Left ventricle myocardium inferior (tissue), 1 donor: ENCODE data around the gene EPX. TPM values are rescaled to one million over a fixed set of nuclear protein-coding genes. Genes with fewer than 3 reads are reported as not detected.

Experiments used
- DNase-seq: peaks from one replicate; pipeline ENCODE4 v3.0.0-alpha.2; 2020
- H3K27ac ChIP-seq: fragments of 200-600 bp; replicated peaks from 2 replicates; pipeline ENCODE4 v1.8.0; 2021
- H3K27me3 ChIP-seq: fragments of 200-600 bp; 2 replicates; pipeline ENCODE4 v1.8.0; 2021; ENCODE audit warnings: low read depth
- H3K36me3 ChIP-seq: fragments of 200-600 bp; 2 replicates; pipeline ENCODE4 v1.8.0; 2021
- H3K4me1 ChIP-seq: fragments of 200-600 bp; 2 replicates; pipeline ENCODE4 v1.8.0; 2021
- H3K4me3 ChIP-seq: fragments of 200-600 bp; 2 replicates; pipeline ENCODE4 v1.8.0; 2021; ENCODE audit warnings: mild to moderate bottlenecking, moderate library complexity
- H3K9me3 ChIP-seq: fragments of 200-600 bp; replicated peaks from 2 replicates; pipeline ENCODE4 v1.8.0; 2021
- intact Hi-C: fragments of 100-400 bp; cut with micrococcal nuclease; formaldehyde crosslinking; loops from one replicate; pipeline ENCODE4 v1.11.0; 2022
- total RNA-seq: library from RNA; stranded (reverse); fragmentation: NEBNext Ultra II Directional; extraction: Animal tissue kit (Norgen Biotek cat#: 25700); gene quantifications from one replicate; pipeline ENCODE4 v1.2.1, GENCODE V29; 2021
- TF ChIP-seq, protein P1 (sequence below): fragments of 200-600 bp; IDR thresholded peaks from 2 replicates; pipeline ENCODE4 v1.8.0; 2021; ENCODE audit warnings: antibody characterized with exemption, mild to moderate bottlenecking, borderline replicate concordance
- donor health status: DM: no; HTN: yes; CAD: no; lungs with severe emphysema.

The EPX gene
- total RNA-seq, 1 donor from 2014 or later: not detected

DNA sequence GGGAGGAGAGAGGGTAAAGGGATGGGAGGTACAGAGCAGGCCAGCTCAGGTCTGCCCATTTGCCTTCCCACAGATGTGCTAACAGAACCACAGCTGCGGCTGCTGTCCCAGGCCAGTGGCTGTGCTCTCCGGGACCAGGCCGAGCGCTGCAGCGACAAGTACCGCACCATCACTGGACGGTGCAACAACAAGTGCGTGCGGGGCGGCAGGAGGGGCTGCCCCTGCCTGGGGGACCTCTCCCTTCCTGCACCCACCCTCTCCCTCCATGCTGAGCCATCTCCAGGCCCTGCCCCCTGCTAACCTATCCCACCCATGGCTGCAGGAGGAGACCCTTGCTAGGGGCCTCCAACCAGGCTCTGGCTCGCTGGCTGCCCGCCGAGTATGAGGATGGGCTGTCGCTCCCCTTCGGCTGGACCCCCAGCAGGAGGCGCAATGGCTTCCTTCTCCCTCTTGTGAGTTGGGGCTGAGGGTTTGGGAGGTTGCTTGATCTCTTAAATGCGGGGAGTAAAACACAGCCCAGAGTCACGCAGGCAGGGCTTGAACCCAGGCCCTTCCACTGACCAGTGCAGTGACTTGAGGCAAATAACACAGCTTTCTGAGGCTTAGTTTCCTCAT, 1.2 kb downstream of the EPX start:
- H3K27me3 ChIP-seq: peaks cover 93% of the 10 kb centered on the region

DNA sequence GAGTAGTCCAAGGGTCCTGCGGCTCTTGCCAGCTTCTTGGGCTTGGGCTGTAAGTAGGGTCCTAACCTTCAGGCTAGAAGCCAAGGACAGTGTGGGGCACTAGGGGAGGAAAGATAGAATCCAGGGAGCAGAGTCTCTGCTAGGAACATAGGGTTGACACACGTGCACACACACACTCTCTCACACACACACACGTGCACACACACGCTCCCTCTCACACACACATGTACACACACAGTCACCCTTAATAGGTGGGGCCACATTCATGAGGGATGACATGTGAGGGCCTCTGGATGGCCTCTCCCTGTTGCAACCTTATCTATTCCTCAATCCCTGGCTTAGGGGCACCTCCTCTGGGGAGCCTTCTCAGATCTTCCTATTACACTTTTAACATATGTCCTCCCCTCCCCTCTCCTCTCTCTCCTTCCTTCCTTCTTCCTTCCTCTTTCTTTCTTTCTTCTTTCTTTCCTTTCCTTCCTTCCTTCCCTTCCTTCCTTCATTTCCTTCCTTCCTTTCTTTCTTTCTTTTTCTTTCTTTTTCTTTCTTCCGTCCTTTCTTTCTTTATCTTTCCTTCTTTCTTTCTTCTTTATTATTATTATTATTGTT, 3.1 kb downstream of the EPX start:
- Histone ChIP-seq H3K27me3 (peaks cover 88% of the 10 kb centered on the region), H3K4me3 (no peak overlapping the region), H3K36me3 (no peaks in the 10 kb centered on the region), H3K9me3 (no peaks in the 10 kb centered on the region), H3K4me1 (no peaks in the 10 kb centered on the region), H3K27ac (no peak overlapping the region)
- TF ChIP-seq, protein P1, sequence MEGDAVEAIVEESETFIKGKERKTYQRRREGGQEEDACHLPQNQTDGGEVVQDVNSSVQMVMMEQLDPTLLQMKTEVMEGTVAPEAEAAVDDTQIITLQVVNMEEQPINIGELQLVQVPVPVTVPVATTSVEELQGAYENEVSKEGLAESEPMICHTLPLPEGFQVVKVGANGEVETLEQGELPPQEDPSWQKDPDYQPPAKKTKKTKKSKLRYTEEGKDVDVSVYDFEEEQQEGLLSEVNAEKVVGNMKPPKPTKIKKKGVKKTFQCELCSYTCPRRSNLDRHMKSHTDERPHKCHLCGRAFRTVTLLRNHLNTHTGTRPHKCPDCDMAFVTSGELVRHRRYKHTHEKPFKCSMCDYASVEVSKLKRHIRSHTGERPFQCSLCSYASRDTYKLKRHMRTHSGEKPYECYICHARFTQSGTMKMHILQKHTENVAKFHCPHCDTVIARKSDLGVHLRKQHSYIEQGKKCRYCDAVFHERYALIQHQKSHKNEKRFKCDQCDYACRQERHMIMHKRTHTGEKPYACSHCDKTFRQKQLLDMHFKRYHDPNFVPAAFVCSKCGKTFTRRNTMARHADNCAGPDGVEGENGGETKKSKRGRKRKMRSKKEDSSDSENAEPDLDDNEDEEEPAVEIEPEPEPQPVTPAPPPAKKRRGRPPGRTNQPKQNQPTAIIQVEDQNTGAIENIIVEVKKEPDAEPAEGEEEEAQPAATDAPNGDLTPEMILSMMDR: no peak
- no peak for DNase-seq
- intact Hi-C loops: no loop called here

More for the DNA sequence above, 1.2 kb downstream of the EPX start:
- TF ChIP-seq, protein P1: no peak
- peaks cover 8% of the 10 kb centered on the region for H3K4me1 ChIP-seq
- no peak for DNase-seq
- H3K27ac ChIP-seq: no peak overlapping the region
- H3K9me3 ChIP-seq: no peaks in the 10 kb centered on the region
- intact Hi-C loops: no loop called here
- H3K36me3 ChIP-seq: no peaks in the 10 kb centered on the region
- no peak overlapping the region for H3K4me3 ChIP-seq

DNA sequence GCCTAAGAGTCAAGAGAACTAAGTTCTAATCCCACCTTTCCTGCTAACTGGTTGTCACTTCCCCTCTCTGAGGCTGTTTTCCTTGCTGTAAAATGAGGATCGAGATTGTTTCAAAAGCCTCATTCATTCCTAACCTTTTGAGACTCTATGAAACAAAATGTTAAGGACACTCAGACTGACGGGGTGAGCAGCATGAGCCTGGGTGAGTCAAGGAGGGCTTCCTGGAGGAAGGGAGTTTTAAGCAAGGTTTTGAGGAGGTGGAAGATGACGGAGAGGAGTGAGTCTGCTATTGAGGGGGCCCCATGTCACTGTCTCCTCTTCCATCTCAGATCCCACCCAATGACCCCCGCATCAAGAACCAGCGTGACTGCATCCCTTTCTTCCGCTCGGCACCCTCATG, 4.1 kb downstream of the EPX start:
- H3K4me3 ChIP-seq: no peak overlapping the region
- TF ChIP-seq, protein P1: no peak

DNA sequence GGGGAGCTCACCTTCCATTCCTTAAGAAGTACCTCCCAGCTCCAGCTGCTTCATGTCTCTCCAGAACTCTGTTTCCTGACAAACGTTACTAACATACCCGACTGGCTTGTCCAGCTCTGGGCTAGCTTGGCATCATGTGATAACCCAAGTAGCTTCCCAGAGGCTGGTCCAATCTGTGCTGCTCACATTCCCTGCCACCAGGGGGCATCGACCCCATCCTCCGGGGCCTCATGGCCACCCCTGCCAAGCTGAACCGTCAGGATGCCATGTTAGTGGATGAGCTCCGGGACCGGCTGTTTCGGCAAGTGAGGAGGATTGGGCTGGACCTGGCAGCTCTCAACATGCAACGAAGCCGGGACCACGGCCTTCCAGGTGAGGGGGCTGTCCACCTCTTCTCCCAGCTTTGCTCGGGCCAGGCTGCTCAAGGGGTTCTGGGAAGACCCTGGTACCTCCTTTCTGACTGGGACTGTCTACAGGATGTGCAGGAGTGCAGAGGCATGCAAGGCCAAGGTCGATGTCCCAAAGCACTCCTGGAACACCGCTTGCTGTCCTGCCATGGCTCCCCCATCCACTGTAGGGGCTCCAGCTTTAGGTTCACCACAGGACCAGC, 7.6 kb downstream of the EPX start:
- Histone ChIP-seq H3K4me1 (no peaks in the 10 kb centered on the region), H3K4me3 (no peak overlapping the region), H3K36me3 (no peaks in the 10 kb centered on the region), H3K9me3 (no peaks in the 10 kb centered on the region), H3K27ac (no peak overlapping the region), H3K27me3 (peaks cover 43% of the 10 kb centered on the region)
- TF ChIP-seq, protein P1: peak; percentile 53
- no peak for DNase-seq
- intact Hi-C loops: no loop called here

More for the DNA sequence above, 4.1 kb downstream of the EPX start:
- peaks cover 78% of the 10 kb centered on the region for H3K27me3 ChIP-seq
- no peaks in the 10 kb centered on the region for H3K9me3 ChIP-seq
- H3K4me1 ChIP-seq: no peaks in the 10 kb centered on the region
- no peaks in the 10 kb centered on the region for H3K36me3 ChIP-seq
- intact Hi-C loops: no loop called here
- no peak overlapping the region for H3K27ac ChIP-seq
- no peak for DNase-seq

DNA sequence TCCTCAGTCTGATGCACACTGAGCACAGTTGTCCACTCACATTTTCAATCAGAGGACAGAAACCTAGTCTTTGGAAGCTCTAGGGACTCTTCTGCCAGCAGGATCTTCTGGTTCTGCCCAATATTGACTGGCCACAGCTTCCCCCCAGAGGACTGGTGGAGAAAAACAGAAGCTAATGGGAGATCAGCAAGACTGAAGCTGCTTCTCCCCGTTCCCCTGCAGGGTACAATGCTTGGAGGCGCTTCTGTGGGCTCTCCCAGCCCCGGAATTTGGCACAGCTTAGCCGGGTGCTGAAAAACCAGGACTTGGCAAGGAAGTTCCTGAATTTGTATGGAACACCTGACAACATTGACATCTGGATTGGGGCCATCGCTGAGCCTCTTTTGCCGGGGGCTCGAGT, 10.3 kb downstream of the EPX start:
- Histone ChIP-seq H3K27ac (no peak overlapping the region), H3K4me3 (no peak overlapping the region), H3K9me3 (no peaks in the 10 kb centered on the region), H3K4me1 (no peaks in the 10 kb centered on the region), H3K27me3 (peaks cover 21% of the 10 kb centered on the region), H3K36me3 (peaks cover 22% of the 10 kb centered on the region)
- intact Hi-C loops: no loop called here
- no peak for DNase-seq
- TF ChIP-seq, protein P1: no peak
